ENCODE results near the gene RPL22. TPM values are rescaled to one million over a fixed set of nuclear protein-coding genes. Genes with fewer than 3 reads are reported as not detected.

RPL22 gene
- total and polyA plus RNA-seq, 4 donors, result 38.9 to 105 (median 77.3) TPM

DNA sequence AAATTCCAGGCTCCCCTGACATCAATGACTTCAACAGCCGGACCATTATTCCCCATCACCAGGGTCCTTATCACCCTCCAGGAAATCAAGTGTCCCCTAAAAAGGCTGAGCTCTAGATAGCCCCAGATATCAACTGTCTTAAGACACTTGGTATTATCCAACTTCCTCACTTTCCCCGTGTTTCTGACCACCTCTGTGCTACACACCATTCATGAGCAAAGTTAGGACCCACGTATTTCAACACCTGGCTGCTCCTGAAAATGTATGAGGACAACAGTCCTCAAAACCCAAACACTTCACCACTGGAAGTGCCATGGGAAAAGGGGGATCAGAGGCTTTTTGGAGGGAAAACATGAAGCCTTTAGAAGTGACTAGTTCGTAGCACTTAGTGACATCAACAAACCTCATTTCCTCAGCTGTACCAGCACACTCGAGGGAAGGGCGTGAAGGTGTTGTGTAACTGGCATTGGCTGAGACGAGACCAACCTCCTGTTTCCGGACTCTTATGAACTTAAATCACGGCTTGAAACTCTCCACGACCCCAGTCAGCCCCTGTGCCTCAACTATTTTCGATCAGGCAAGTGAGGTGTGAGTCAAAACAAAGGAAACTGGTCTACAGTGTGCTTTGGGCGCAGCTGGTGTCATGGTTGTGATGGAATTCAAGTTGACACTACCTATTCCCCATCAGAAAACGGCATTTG, 15.2 kb downstream of the RPL22 start:
- no peak for DNase-seq (ENCODE audit: low spot score)
- Histone ChIP-seq H3K27ac (ENCODE audit: low read depth in 1 of 2, low read length in 2 of 2) (no peak overlapping the region), H3K4me3 (ENCODE audit: low read depth in 1 of 3, low read length in 3 of 3) (no peak overlapping the region), H3K27me3 (ENCODE audit: control insufficient read depth in 4 of 4, insufficient read depth in 4 of 4, low read length in 3 of 4) (peaks cover 0 to 3% (median 0%) of the 10 kb centered on the region in 4 donors), H3K9me3 (ENCODE audit: control insufficient read depth in 4 of 4, low read length in 3 of 4) (no peaks in the 10 kb centered on the region), H3K9ac (ENCODE audit: low read depth in 1 of 2, low read length in 2 of 2) (no peak overlapping the region), H3K4me1 (ENCODE audit: control insufficient read depth in 4 of 4, insufficient read depth in 4 of 4, low read length in 3 of 4) (peaks cover 0 to 2% (median 0%) of the 10 kb centered on the region in 4 donors), H3K36me3 (ENCODE audit: control insufficient read depth in 4 of 4, insufficient read depth in 3 of 4, low read depth in 1 of 4, low read length in 3 of 4) (peaks cover 3 to 30% (median 18%) of the 10 kb centered on the region in 4 donors)
- WGBS, result 83% methylated on average over 13 of the region's 13 CpGs
- TF ChIP-seq CTCF (IDR thresholded peaks at IDR 0.05; ENCODE audit: low read depth, low read length, missing input control) (no peak), NR2F2 (IDR thresholded peaks at IDR 0.05) (no peak), FOXA2 (IDR thresholded peaks at IDR 0.05) (no peak), JUND (IDR thresholded peaks at IDR 0.05) (no peak), YY1 (IDR thresholded peaks at IDR 0.05) (no peak), SP1 (IDR thresholded peaks at IDR 0.05) (no peak), ZBTB33 (IDR thresholded peaks at IDR 0.05) (no peak), FOXA1 (IDR thresholded peaks at IDR 0.05) (no peak)

- Histone ChIP-seq H3K36me3 (ENCODE audit: control insufficient read depth in 4 of 4, insufficient read depth in 3 of 4, low read depth in 1 of 4, low read length in 3 of 4) (peaks cover 3 to 25% (median 16%) of the 10 kb centered on the region in 4 donors), H3K4me1 (ENCODE audit: control insufficient read depth in 4 of 4, insufficient read depth in 4 of 4, low read length in 3 of 4) (peaks cover 2 to 4% (median 3%) of the 10 kb centered on the region in 4 donors), H3K27me3 (ENCODE audit: control insufficient read depth in 4 of 4, insufficient read depth in 4 of 4, low read length in 3 of 4) (peaks cover 2 to 4% (median 3%) of the 10 kb centered on the region in 4 donors), H3K27ac (ENCODE audit: low read depth in 1 of 2, low read length in 2 of 2) (no peak overlapping the region), H3K9me3 (ENCODE audit: control insufficient read depth in 4 of 4, low read length in 3 of 4) (no peaks in the 10 kb centered on the region), H3K9ac (ENCODE audit: low read depth in 1 of 2, low read length in 2 of 2) (no peak overlapping the region), H3K4me3 (ENCODE audit: low read depth in 1 of 3, low read length in 3 of 3) (no peak overlapping the region)
- TF ChIP-seq NR2F2 (IDR thresholded peaks at IDR 0.05) (no peak), CTCF (IDR thresholded peaks at IDR 0.05; ENCODE audit: low read depth, low read length, missing input control) (peak; percentile 2)
- WGBS, result 65% methylated on average over 6 of the region's 6 CpGs
- DNase-seq (ENCODE audit: low spot score), result no peak
Measured at GRCh38 chr1:6183520-6183989, 15.8 kb downstream of the RPL22 start.

- Histone ChIP-seq H3K9ac (ENCODE audit: low read depth in 1 of 2, low read length in 2 of 2) (no peak overlapping the region), H3K4me3 (ENCODE audit: low read depth in 1 of 3, low read length in 3 of 3) (no peak overlapping the region), H3K27ac (ENCODE audit: low read depth in 1 of 2, low read length in 2 of 2) (no peak overlapping the region), H3K9me3 (ENCODE audit: control insufficient read depth in 4 of 4, low read length in 3 of 4) (no peaks in the 10 kb centered on the region), H3K36me3 (ENCODE audit: control insufficient read depth in 4 of 4, insufficient read depth in 3 of 4, low read depth in 1 of 4, low read length in 3 of 4) (peaks cover 0 to 11% (median 7%) of the 10 kb centered on the region in 4 donors), H3K27me3 (ENCODE audit: control insufficient read depth in 4 of 4, insufficient read depth in 4 of 4, low read length in 3 of 4) (peaks cover 3 to 9% (median 6%) of the 10 kb centered on the region in 4 donors), H3K4me1 (ENCODE audit: control insufficient read depth in 4 of 4, insufficient read depth in 4 of 4, low read length in 3 of 4) (peaks cover 2 to 4% (median 3%) of the 10 kb centered on the region in 4 donors)
- no peak for DNase-seq (ENCODE audit: low spot score)
- 17% methylated on average over 10 of the region's 10 CpGs for WGBS
- TF ChIP-seq ZBTB33 (IDR thresholded peaks at IDR 0.05) (no peak), RXRA (IDR thresholded peaks at IDR 0.05) (no peak), HNF4A (conservative IDR thresholded peaks at IDR 0.05) (no peak), FOXA2 (IDR thresholded peaks at IDR 0.05) (no peak), HNF4G (IDR thresholded peaks at IDR 0.05) (no peak), JUND (IDR thresholded peaks at IDR 0.05) (no peak), NR2F2 (IDR thresholded peaks at IDR 0.05) (no peak), GABPA (IDR thresholded peaks at IDR 0.05 in 1 of 2, conservative IDR thresholded peaks at IDR 0.05 in 1 of 2) (no peak), TAF1 (conservative IDR thresholded peaks at IDR 0.05) (no peak), FOXA1 (IDR thresholded peaks at IDR 0.05) (no peak), MAX (IDR thresholded peaks at IDR 0.05) (no peak), CTCF (IDR thresholded peaks at IDR 0.05; ENCODE audit: low read depth, low read length, missing input control) (no peak), YY1 (IDR thresholded peaks at IDR 0.05) (no peak)
Measured at GRCh38 chr1:6181347-6181770, 18.0 kb downstream of the RPL22 start.
